Smooth muscle cell of the brain vasculature (primary cell): Measurements from ENCODE around the gene SHOX.
"Not testable (repeated sequence)": the region's sequence is repeated elsewhere in the genome, so short reads cannot be mapped to it uniquely, and the experiment has no call there.

Source experiments
- DNase-seq: peaks from one replicate; pipeline ENCODE4 v3.0.0-alpha.2; 2012; ENCODE audit warnings: low read depth, low spot score

The SHOX gene

DNA sequence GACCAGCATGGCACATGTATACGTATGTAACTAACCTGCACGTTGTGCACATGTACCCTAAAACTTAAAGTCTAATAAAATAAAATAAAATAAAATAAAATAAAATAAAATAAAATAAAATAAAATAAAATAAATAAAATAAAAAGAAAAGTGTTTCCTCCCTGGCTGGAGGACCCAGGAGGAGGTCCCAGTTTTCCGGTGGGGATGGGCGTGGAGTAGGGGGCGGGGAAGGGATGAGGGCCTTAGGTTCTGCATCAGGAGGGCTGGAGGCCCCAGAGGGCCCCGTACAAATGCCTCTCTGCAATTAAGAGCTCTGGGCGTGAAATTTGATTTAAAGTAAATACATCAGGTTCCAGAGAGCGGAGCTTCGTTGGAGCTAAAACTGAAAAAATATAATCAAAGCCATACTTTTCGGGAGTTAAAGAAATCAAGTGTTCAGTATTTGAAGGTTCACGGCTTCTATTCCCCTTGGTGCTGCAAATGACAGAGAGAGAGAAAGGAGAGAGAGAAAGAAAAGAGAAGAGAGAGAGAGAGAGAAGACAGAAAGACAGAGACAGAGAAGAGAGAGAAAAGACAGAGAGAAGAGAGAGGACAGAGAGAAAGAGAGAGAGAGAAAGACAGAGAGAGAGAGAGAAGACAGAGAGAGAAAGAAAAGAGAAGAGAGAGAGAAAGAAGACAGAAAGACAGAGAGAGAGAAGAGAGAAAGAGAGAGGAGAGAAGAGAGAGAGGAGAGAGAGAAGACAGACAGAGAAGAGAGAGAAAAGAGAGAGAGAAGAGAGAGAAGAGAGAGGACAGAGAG lies 8.7 kb upstream of the SHOX start:
- no peak for DNase-seq

DNA sequence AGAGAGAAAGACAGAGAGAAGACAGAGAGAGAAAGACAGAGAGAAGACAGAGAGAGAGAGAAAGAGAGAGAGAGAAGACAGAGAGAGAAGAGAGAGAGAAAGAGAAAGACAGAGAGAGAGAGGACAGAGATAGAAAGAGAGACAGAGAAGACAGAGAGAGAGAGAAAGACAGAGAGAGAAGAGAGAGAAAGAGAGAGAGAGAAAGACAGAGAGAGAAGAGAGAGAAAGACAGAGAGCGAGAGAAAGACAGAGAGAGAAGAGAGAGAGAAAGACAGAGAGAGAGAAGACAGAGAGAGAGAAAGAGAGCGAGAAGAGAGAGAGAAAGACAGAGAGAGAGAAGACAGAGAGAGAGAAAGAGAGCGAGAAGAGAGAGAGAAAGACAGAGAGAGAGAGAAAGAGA lies 7.8 kb upstream of the SHOX start:
- not testable (repeated sequence) for DNase-seq

DNA sequence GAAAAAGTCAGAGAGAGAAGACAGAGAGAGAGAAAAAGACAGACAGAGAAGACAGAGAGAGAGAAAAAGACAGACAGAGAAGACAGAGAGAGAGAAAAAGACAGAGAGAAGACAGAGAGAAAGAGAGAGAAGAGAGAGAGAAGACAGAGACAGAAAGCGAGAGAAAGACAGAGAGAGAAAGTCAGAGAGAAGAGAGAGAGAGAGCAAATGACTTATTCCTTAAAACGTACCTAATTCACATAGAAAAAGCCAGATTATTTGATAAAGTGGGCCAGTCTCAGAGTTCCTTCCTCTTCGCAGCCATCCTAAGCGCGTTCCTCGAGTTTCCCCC lies 7.4 kb upstream of the SHOX start:
- DNase-seq: no peak

DNA sequence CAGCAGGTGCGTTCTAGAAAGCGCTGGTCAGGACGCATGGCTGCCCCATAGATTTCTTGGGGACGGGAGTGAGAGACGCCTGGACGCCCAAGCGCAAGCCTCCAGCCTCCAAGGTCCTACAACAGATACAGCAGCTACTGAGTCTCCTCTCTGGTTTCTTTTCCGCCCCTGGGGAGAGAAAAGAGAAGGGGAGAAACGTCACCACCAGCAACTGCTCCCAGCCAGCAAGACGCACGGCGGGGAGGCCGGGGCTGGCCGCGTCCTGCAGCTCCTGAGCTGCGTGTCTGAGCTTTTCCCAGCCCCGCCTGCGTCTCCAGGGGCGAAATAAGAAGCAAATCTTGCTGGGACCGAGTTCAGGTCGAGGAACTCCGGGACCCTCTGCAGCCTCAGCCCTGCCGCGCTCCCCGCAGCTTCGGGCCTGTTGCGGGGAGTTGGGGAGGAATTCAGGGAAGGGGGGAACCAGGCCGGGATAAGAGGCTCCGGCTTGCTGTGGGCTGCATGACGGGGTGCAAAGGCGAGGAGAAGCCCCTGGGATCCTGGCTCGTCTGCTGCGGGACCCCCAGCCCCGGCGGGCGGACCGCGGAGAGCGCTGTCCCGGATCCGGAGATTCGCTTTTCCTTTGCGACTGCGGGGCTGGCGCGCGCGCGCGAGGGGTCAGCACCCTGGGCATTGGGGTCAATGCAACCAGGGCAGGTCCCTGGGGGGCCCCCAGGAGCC lies 6.8 kb upstream of the SHOX start:
- no peak for DNase-seq

DNA sequence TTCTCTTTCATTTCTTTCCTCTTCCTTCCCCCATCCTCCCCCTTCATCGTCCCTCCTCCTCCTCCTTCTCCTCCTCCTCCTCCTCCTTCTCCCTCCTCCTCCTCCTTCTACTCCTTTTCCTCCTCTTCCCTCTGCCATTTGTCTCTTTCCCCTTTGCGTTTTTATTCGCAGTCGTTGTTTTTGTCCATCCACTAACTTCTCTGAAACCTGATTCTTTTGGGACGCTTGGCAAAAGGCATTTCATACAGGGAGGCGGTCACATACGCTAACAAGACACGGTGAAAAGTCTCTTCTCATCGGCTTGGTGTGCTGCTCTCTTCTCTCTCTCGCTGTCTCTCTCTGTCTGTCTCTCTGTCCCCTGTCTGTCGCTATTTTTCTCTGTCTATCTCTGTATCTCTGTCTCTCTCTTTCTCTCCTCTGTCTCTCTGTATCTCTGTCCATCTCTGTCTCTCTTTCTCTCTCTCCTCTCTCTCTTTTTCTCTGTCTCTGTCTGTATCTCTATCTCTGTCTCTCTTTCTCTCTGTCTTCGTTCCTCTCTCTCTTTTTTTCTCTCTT lies 5.4 kb upstream of the SHOX start:
- no peak for DNase-seq

DNA sequence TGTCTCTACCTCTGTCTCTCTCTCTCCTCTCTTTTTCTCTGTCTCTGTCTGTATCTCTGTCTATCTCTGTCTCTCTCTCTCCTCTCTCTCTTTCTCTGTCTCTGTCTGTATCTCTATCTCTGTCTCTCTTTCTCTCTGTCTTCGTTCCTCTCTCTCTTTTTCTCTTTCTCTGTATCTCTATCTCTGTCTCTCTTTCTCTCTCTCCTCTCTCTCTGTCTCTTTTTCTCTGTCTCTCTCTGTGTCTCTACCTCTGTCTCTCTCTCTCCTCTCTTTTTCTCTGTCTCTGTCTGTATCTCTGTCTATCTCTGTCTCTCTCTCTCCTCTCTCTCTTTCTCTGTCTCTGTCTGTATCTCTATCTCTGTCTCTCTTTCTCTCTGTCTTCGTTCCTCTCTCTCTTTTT lies 4.5 kb upstream of the SHOX start:
- not testable (repeated sequence) for DNase-seq

DNA sequence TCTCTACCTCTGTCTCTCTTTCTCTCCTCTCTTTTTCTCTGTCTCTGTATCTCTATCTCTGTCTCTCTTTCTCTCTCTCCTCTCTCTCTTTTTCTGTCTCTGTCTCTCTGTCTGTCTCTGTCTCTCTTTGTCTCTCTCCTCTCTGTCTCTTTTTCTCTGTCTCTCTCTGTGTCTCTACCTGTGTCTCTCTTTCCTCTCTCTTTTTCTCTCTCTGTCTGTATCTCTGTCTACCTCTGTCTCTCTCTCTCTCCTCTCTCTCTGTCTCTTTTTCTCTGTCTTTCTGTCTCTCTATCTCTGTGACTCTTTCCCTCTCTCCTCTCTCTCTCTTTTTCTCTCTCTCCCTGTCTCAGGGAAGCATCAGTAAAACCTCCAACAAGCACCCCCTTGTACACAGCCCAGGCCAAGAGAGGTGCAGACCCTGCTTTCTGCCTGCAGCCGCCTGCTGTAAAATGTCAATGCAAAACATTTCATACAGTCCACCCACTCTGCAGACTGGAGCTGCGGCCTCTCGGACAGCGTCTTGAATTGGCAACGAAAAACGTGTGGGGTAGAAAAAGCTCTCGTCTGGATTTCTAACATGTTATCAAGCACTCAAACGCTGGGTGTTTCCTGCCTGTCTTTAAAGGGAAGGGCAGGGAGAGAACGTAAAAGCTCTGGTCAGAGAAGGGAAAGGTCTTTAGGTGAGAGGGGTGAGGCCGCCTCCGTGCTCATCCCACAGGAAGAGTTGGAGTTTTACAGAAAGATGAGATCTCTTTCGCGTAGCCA lies 3.7 kb upstream of the SHOX start:
- no peak for DNase-seq

DNA sequence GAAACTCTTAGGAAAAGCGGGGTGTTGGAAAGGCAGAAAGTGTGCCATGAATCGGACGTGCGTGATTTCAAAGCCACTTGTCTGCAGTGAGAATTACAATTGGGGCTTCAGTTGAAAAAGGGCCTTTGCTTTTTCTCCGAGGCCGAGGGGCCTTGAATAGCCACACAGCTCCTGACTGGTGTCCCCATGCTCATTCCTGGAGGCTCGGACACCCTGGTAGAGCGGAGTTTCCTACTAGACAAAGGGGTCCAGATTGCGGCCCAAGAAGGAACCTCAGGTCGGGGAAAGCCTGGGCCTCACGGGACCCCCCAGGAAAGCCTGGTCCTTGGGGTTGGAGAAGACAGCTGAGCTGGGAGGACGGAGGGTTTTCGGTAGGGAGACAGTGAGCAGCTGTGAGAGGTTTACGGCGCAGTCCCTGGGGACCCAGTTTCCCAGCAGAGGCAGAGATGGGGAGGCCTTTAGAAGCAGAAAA lies 3.0 kb upstream of the SHOX start:
- DNase-seq: no peak

DNA sequence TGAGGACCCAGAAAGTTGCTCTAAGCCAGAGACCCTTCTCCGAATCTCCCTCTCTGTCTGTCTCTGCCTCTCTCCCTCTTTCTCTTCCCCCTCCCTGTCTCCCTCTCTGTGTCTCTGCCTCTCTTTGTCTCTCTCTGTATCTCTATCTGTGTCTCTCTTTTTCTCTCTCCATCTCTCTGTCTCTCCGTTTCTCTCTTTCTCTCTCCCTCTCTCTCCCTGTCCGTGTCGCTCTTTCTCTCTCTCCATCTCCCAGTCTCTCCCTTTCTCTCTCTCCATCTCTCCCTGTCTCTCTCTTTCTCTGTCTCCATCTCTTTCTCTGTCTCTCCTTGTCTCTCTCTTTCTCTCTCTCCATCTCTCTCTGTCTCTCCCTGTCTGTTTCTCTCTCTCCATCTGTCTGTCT lies 2.6 kb upstream of the SHOX start:
- DNase-seq: no peak

DNA sequence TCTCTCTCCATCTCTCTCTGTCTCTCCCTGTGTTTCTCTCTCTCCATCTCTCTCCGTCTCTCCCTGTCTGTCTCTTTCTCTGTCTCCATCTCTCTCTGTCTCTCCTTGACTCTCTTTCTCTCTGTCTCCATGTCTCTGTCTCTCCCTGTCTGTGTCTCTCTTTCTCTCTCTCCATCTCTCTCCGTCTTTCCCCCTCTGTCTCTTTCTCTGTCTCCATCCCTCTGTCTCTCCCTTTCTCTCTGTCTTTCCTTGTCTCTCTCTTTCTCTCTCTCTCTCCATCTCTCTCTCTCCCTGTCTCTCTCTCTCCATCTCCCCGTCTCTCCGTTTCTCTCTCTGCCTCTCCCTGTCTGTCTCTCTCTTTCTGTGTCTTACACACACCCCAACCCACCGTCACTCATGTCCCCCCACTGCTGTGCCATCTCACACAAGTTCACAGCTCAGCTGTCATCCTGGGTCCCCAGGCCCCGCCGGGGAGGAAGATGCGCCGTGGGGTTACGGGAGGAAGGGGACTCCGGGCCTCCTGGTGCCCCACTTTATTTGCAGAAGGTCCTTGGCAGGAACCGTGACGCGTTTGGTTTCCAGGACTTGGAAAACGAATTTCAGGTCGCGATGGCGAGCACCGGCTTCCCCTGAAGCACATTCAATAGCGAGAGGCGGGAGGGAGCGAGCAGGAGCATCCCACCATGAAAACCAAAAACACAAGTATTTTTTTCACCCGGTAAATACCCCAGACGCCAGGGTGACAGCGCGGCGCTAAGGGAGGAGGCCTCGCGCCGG lies 1.2 kb upstream of the SHOX start:
- no peak for DNase-seq

DNA sequence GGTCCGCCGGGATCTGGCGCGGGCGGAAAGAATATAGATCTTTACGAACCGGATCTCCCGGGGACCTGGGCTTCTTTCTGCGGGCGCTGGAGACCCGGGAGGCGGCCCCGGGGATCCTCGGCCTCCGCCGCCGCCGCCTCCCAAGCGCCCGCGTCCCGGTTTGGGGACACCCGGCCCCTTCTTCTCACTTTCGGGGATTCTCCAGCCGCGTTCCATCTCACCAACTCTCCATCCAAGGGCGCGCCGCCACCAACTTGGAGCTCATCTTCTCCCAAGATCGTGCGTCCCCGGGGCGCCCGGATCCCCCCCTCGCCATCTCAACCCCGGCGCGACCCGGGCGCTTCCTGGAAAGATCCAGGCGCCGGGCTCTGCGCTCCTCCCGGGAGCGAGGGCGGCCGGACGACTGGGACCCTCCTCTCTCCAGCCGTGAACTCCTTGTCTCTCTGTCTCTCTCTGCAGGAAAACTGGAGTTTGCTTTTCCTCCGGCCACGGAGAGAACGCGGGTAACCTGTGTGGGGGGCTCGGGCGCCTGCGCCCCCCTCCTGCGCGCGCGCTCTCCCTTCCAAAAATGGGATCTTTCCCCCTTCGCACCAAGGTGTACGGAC lies 482 bp upstream of the SHOX start:
- no peak for DNase-seq

DNA sequence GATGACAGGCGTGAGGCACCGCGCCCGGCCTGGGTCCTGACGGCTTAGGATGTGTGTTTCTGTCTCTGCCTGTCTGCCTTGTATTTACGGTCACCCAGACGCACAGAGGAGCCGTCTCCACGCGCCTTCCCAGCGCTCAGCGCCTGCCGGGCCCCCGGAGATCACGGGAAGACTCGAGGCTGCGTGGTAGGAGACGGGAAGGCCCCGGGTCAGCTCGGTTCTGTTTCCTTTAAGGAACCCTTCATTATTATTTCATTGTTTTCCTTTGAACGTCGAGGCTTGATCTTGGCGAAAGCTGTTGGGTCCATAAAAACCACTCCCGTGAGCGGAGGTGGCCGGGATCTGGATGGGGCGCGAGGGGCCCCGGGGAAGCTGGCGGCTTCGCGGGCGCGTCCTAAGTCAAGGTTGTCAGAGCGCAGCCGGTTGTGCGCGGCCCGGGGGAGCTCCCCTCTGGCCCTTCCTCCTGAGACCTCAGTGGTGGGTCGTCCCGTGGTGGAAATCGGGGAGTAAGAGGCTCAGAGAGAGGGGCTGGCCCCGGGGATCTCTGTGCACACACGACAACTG lies 1.3 kb downstream of the SHOX start:
- no peak for DNase-seq

DNA sequence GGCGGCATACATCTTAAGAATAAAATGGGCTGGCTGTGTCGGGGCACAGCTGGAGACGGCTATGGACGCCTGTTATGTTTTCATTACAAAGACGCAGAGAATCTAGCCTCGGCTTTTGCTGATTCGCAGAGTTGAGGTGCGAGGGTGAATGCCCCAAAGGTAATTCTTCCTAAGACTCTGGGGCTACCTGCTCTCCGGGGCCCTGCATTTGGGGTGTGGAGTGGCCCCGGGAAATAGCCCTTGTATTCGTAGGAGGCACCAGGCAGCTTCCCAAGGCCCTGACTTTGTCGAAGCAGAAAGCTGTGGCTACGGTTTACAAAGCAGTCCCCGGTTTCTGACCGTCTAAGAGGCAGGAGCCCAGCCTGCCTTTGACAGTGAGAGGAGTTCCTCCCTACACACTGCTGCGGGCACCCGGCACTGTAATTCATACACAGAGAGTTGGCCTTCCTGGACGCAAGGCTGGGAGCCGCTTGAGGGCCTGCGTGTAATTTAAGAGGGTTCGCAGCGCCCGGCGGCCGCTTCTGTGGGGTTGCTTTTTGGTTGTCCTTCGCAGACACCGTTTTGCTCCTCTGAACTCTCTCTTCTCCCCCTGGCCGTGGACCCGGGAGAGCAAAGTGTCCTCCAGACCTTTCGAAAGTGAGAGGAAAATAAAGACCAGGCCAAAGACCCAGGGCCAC lies 1.9 kb downstream of the SHOX start:
- DNase-seq: no peak

DNA sequence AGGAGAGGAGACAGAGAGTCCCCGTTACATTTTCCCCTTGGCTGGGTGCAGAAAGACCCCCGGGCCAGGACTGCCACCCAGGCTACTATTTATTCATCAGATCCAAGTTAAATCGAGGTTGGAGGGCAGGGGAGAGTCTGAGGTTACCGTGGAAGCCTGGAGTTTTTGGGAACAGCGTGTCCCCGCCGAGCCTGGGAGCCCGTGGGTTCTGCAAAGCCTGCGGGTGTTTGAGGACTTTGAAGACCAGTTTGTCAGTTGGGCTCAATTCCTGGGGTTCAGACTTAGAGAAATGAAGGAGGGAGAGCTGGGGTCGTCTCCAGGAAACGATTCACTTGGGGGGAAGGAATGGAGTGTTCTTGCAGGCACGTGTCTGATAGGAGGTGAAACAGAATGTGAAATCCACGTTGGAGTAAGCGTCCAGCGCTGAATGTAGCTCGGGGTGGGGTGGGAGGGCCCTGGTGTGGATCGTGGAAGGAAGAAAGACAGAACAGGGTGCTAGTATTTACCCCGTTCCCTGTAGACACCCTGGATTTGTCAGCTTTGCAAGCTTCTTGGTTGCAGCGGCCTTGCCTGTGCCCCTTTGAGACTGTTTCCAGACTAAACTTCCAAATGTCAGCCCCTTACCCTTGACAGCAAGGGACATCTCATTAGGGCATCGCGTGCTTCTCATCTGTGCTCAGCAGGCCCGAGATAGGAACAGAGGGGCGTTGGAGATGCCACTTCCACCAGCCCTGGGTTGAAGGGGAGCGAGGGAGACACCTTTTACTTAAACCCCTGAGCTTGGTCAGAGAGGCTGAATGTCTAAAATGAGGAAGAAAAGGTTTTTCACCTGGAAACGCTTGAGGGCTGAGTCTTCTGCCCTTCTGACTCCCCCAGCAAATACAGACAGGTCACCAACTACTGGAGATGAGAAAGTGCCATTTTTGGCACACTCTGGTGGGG lies 2.7 kb downstream of the SHOX start:
- DNase-seq: no peak

DNA sequence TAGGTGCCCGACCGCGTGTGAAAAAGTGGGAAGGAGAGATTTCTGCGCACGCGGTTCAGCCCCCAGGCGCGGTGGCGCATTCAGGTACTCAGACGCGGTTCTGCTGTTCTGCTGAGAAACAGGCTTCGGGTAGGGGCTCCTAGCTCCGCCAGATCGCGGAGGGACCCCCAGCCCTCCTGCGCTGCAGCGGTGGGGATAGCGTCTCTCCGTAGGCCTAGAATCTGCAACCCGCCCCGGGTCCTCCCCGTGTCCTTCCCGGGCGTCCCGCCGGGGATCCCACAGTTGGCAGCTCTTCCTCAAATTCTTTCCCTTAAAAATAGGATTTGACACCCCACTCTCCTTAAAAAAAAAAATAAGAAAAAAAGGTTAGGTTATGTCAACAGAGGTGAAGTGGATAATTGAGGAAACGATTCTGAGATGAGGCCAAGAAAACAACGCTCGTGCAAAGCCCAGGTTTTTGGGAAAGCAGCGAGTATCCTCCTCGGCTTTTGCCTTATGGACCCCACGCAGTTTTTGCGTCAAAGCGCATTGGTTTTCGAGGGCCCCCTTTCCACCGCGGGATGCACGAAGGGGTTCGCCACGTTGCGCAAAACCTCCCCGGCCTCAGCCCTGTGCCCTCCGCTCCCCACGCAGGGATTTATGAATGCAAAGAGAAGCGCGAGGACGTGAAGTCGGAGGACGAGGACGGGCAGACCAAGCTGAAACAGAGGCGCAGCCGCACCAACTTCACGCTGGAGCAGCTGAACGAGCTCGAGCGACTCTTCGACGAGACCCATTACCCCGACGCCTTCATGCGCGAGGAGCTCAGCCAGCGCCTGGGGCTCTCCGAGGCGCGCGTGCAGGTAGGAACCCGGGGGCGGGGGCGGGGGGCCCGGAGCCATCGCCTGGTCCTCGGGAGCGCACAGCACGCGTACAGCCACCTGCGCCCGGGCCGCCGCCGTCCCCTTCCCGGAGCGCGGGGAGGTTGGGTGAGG lies 3.7 kb downstream of the SHOX start:
- no peak for DNase-seq

DNA sequence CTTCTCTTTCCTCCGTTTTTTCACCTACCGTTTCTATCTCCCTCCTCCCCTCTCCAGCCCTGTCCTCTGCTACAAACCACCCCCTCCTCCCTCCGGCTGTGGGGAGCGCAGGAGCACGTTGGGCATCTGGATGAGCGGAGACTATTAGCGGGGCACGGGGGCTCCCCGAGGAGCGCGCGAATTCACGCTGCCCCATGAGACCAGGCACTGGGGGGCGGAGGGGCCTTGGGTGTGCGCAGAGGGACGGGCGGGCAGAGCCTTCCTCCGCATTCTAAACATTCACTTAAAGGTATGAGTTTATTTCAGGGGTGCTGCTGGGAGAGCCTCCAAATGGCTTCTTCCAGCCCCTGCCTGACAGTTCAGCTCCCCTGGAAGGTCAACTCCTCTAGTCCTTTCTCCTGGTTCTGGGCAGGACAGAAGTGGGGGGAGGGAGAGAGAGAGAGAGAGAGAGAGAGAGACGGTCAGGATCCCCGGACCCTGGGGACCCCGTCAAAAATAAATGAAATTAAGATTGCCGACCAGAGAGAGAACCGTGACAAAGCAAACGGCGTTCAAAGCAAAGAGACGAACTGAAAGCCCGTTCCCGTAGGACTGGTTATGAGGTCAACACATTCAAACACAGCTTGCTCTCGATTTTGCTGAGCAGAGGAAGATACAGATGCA lies 5.0 kb downstream of the SHOX start:
- DNase-seq: no peak

DNA sequence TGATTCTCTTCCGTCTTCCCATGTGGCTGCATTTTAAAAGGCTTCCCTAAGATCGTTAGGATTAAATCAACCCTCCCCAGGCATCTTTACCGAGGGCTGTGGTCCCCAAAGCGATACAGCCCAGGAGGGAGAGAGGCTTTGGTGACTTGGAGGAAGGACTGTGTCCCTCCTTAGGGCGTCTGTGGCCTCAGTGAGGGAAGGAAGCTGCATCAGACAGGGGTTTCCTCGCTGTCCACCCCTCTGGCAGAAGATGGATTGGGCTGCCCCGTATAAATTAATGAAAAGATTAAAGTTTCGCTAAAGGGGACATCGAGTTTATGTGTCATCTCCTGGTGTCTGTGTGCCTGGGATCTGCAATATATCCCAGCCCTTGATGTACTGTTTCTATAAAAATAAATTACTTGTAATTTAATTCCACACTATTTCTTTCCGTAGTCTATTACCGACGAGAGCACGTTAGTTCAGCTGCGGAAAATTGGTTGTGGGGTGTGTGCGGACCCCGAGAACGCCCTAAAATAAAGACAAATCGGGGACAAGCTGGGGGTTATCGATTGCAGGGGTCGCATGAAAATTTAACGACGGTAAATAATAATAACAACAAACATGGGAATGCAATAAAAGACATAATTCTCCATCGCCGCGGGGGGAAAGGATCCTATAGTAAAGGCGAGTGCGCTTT lies 6.5 kb downstream of the SHOX start:
- DNase-seq: no peak
